Smooth muscle cell (in vitro differentiated cells): ENCODE data around the gene B4GALT1. TPM values are rescaled to one million over a fixed set of nuclear protein-coding genes. Genes with fewer than 3 reads are reported as not detected.

Experiments
- DNase-seq: peaks from one replicate; lab custom pipeline; 2025; ENCODE audit not compliant: unreplicated experiment; lab: John Stamatoyannopoulos, UW
- H2AFZ ChIP-seq: fragments of 200-600 bp; sonication (generic); 2 replicates; pipeline ENCODE4 v1.6.0; 2016; ENCODE audit warnings: antibody characterized with exemption, low read depth, mild to moderate bottlenecking
- H3F3A ChIP-seq: fragments of 200-600 bp; sonication (generic); 2 replicates; pipeline ENCODE4 v1.6.0; 2017; ENCODE audit warnings: antibody characterized with exemption, low read depth
- H3K27ac ChIP-seq: fragments of 200-600 bp; sonication (generic); 2 replicates; pipeline ENCODE4 v1.5.1; 2016; ENCODE audit warnings: low read depth, mild to moderate bottlenecking
- H3K27me3 ChIP-seq: fragments of 200-600 bp; sonication (generic); 2 replicates; pipeline ENCODE4 v1.6.1; 2016; ENCODE audit warnings: low read depth, mild to moderate bottlenecking
- H3K36me3 ChIP-seq: fragments of 200-600 bp; sonication (generic); 2 replicates; pipeline ENCODE4 v1.5.1; 2016; ENCODE audit warnings: low read depth
- H3K4me1 ChIP-seq: fragments of 200-600 bp; sonication (generic); 2 replicates; pipeline ENCODE4 v1.5.1; 2016; ENCODE audit warnings: low read depth
- H3K4me2 ChIP-seq: fragments of 200-600 bp; sonication (generic); 2 replicates; pipeline ENCODE4 v1.6.0; 2016; ENCODE audit warnings: mild to moderate bottlenecking
- H3K4me3 ChIP-seq: fragments of 200-600 bp; sonication (generic); 2 replicates; pipeline ENCODE4 v1.5.1; 2016; ENCODE audit warnings: mild to moderate bottlenecking
- H3K79me2 ChIP-seq: fragments of 200-600 bp; sonication (generic); 2 replicates; pipeline ENCODE4 v1.6.0; 2016; ENCODE audit warnings: low read depth, mild to moderate bottlenecking
- H3K9ac ChIP-seq: fragments of 200-600 bp; sonication (generic); 2 replicates; pipeline ENCODE4 v1.6.0; 2016; ENCODE audit warnings: low read depth
- H3K9me3 ChIP-seq: fragments of 200-600 bp; sonication (generic); replicated peaks from 2 replicates; pipeline ENCODE4 v1.5.1; 2016; ENCODE audit warnings: low read depth
- H4K20me1 ChIP-seq: fragments of 200-600 bp; sonication (generic); 2 replicates; pipeline ENCODE4 v1.6.0; 2016; ENCODE audit warnings: low read depth
- WGBS: methylation state at CpG from one replicate; pipeline ENCODE4 v1.1.7; 2016; ENCODE audit warnings: low lambda C conversion rate; 5-methylcytosine and 5-hydroxymethylcytosine counted together
- polyA plus RNA-seq: library from polyadenylated mRNA; unstranded; fragments of >200 nt; fragmentation: Nextera tagmentation; extraction: Ambion mirVana; gene quantifications from 2 replicates; pipeline ENCODE4 v1.2.1, GENCODE V29; 2016
- total RNA-seq: library from RNA; depleted of rRNA; stranded (reverse); fragments of >200 nt; gene quantifications from 2 replicates; pipeline ENCODE4 v1.2.3, GENCODE V29; 2014
- TF ChIP-seq, protein P1 (sequence below): fragments of 200-600 bp; sonication (generic); IDR thresholded peaks from 2 replicates; pipeline ENCODE4 v1.5.1; 2017; ENCODE audit warnings: borderline replicate concordance, mild to moderate bottlenecking, antibody characterized with exemption; ENCODE audit not compliant: insufficient read depth, poor library complexity, severe bottlenecking

The B4GALT1 gene
- total and polyA plus RNA-seq, 2 experiments from 2014 or later: 49.2 to 56.3 TPM

DNA sequence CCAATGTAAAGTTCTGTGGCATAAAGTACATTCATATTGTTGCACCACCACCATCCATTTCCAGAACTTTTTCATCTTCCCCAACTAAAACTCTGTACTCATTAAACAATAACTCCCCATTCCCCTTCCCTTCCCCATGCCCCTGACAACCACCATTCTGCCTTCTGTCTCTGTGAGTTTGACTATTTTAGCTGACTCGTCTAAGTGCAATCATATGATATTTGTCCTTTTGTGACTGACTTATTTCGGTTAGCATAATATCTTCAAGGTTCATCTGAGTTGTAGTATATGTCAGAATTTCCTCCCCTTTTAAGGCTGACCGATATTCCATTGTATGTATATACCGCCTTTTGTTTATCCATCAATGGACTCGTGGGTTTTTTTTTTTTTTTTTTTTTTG lies 61.6 kb downstream of the B4GALT1 start:
- Histone ChIP-seq H3K36me3 (no peaks in the 10 kb centered on the region), H3K4me1 (peaks cover 5% of the 10 kb centered on the region)
- WGBS: 95% methylated on average over 5 of the region's 5 CpGs

DNA sequence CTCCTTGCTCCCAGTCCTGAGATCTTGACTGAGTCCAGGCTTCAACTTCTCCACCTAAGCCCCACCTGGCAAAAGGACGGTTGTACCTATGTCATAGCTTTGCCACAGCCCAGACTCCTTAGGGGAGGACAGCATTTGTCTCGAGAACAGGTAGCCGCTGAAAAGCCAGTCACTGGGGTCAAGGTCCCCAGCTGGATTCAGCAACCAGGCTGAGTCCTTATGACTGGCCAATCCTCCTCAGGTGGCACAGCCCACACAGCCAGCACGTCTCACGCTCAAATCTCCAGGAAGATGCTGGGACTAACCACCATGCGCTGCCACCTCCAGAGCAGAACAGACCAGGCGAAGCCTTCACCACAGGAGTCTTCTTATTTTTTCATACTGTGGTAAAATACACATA lies 62.7 kb downstream of the B4GALT1 start:
- no peaks in the 10 kb centered on the region for H4K20me1 ChIP-seq
- no peak overlapping the region for H3K4me2 ChIP-seq
- no peaks in the 10 kb centered on the region for H3K27me3 ChIP-seq
- no peaks in the 10 kb centered on the region for H3K9me3 ChIP-seq
- no peak overlapping the region for H2AFZ ChIP-seq
- no peak overlapping the region for H3K4me3 ChIP-seq
- H3K4me1 ChIP-seq: peaks cover 5% of the 10 kb centered on the region
- no peak overlapping the region for H3K27ac ChIP-seq
- TF ChIP-seq, protein P1, sequence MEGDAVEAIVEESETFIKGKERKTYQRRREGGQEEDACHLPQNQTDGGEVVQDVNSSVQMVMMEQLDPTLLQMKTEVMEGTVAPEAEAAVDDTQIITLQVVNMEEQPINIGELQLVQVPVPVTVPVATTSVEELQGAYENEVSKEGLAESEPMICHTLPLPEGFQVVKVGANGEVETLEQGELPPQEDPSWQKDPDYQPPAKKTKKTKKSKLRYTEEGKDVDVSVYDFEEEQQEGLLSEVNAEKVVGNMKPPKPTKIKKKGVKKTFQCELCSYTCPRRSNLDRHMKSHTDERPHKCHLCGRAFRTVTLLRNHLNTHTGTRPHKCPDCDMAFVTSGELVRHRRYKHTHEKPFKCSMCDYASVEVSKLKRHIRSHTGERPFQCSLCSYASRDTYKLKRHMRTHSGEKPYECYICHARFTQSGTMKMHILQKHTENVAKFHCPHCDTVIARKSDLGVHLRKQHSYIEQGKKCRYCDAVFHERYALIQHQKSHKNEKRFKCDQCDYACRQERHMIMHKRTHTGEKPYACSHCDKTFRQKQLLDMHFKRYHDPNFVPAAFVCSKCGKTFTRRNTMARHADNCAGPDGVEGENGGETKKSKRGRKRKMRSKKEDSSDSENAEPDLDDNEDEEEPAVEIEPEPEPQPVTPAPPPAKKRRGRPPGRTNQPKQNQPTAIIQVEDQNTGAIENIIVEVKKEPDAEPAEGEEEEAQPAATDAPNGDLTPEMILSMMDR: no peak
- 97% methylated on average over 7 of the region's 7 CpGs for WGBS
- H3F3A ChIP-seq: peaks cover 8% of the 10 kb centered on the region
- no peak overlapping the region for H3K9ac ChIP-seq
- DNase-seq: no peak
- no peaks in the 10 kb centered on the region for H3K79me2 ChIP-seq
- H3K36me3 ChIP-seq: no peaks in the 10 kb centered on the region

More for the DNA sequence above, 61.6 kb downstream of the B4GALT1 start:
- Histone ChIP-seq H3K4me2 (no peak overlapping the region), H2AFZ (no peak overlapping the region), H4K20me1 (no peaks in the 10 kb centered on the region), H3F3A (peaks cover 8% of the 10 kb centered on the region), H3K79me2 (no peaks in the 10 kb centered on the region), H3K9me3 (no peaks in the 10 kb centered on the region), H3K4me3 (no peak overlapping the region), H3K27ac (no peak overlapping the region), H3K9ac (no peak overlapping the region), H3K27me3 (no peaks in the 10 kb centered on the region)
- TF ChIP-seq, protein P1: no peak
- DNase-seq: no peak

GRCh38 chr9:33103501-33104281 lies 63.4 kb downstream of the B4GALT1 start:
- H2AFZ ChIP-seq: no peak overlapping the region
- no peak overlapping the region for H3K9ac ChIP-seq
- no peaks in the 10 kb centered on the region for H3K27me3 ChIP-seq
- H3K79me2 ChIP-seq: no peaks in the 10 kb centered on the region
- peaks cover 5% of the 10 kb centered on the region for H3K4me1 ChIP-seq
- no peak for DNase-seq
- no peak overlapping the region for H3K27ac ChIP-seq
- H3K4me2 ChIP-seq: no peak overlapping the region
- WGBS: 93% methylated on average over 8 of the region's 8 CpGs
- no peaks in the 10 kb centered on the region for H4K20me1 ChIP-seq
- no peak overlapping the region for H3K4me3 ChIP-seq
- TF ChIP-seq, protein P1: no peak
- no peaks in the 10 kb centered on the region for H3K9me3 ChIP-seq
- peaks cover 8% of the 10 kb centered on the region for H3F3A ChIP-seq
- no peaks in the 10 kb centered on the region for H3K36me3 ChIP-seq
